Sigmoid colon (tissue), 7 donors: ENCODE data around the gene DYNLT3. TPM values are rescaled to one million over a fixed set of nuclear protein-coding genes. Genes with fewer than 3 reads are reported as not detected.

Experiments
- DNase-seq: peaks from one replicate; pipeline ENCODE4 v3.0.0-alpha.2; 2019
- H3K27ac ChIP-seq, 4 donors: fragments of 200-600 bp; sonication (generic); one replicate each; pipeline ENCODE4 v1.5.1; 2016 to 2019; ENCODE audit warnings: mild to moderate bottlenecking in 1 of 4
- H3K27me3 ChIP-seq, 3 donors: fragments of 200-600 bp; sonication (generic); one replicate each; pipeline ENCODE4 v1.5.1; 2019; ENCODE audit warnings: mild to moderate bottlenecking in 1 of 3
- H3K36me3 ChIP-seq, 4 donors: fragments of 200-600 bp; sonication (generic); one replicate each; pipeline ENCODE4 v1.5.1; 2016 to 2019
- H3K4me1 ChIP-seq, 4 donors: fragments of 200-600 bp; sonication (generic); one replicate each; pipeline ENCODE4 v1.5.1; 2017 to 2019
- H3K4me3 ChIP-seq, 4 donors: fragments of 200-600 bp; sonication (generic); one replicate each; pipeline ENCODE4 v1.5.1; 2017 to 2019; ENCODE audit warnings: mild to moderate bottlenecking in 2 of 4, moderate library complexity in 1 of 4
- H3K9me3 ChIP-seq, 4 donors: fragments of 200-600 bp in 3 of 4; sonication (generic) in 3 of 4; one replicate each; pipeline versions ENCODE4 v1.5.1 to v1.6.1; 2013 to 2019
- EP300 ChIP-seq, 4 donors: sonication (generic); formaldehyde crosslinking; IDR thresholded peaks; one replicate each; pipeline ENCODE4 v1.6.1; 2017; ENCODE audit warnings: antibody characterized with exemption in 4 of 4
- POLR2A ChIP-seq, 2 donors: fragments of 450-650 bp; IDR thresholded peaks; one replicate each; pipeline ENCODE4 v1.6.1; 2016; ENCODE audit warnings: antibody characterized with exemption in 2 of 2, mild to moderate bottlenecking in 2 of 2, moderate library complexity in 2 of 2
- POLR2AphosphoS5 ChIP-seq, 4 donors: sonication (generic); formaldehyde crosslinking; IDR thresholded peaks; one replicate each; pipeline ENCODE4 v1.6.1; 2017; ENCODE audit warnings: antibody characterized with exemption in 4 of 4
- WGBS, 2 donors: extraction: QIAGEN DNeasy Blood & Tissue Kit; methylation state at CpG; one replicate each; pipeline ENCODE4 v1.1.7; 2013; 5-methylcytosine and 5-hydroxymethylcytosine counted together
- intact Hi-C: fragments of 100-400 bp; cut with DNase I; formaldehyde crosslinking; loops from one replicate; pipeline ENCODE4 v1.15.1; 2023
- polyA plus RNA-seq, 3 donors: library from polyadenylated mRNA; stranded (reverse); fragments of 200-250 nt; gene quantifications; one replicate each; pipeline ENCODE4 v1.2.3, GENCODE V29; 2013
- total RNA-seq, 4 donors: library from RNA; depleted of rRNA; stranded (reverse); fragments of >200 nt; gene quantifications; one replicate each; pipeline ENCODE4 v1.1.0, GENCODE V29; 2016
- TF ChIP-seq, protein P1 (sequence below), 4 experiments: fragments of 450-650 bp in 3 of 4; fragments of 200-600 bp in 1 of 4; IDR thresholded peaks; one replicate each; pipeline ENCODE4 v1.5.1; 2016 to 2019; ENCODE audit warnings: antibody characterized with exemption in 4 of 4, mild to moderate bottlenecking in 3 of 4, moderate library complexity in 2 of 4
- donor health status: healthy with polysubstance abuse.
- donor health status: Bipolar disorder and iron deficiency.
- donor health status: healthy.

The DYNLT3 gene
- total and polyA plus RNA-seq, 7 donors, result 16.5 to 55.3 (median 35.8) TPM

DNA sequence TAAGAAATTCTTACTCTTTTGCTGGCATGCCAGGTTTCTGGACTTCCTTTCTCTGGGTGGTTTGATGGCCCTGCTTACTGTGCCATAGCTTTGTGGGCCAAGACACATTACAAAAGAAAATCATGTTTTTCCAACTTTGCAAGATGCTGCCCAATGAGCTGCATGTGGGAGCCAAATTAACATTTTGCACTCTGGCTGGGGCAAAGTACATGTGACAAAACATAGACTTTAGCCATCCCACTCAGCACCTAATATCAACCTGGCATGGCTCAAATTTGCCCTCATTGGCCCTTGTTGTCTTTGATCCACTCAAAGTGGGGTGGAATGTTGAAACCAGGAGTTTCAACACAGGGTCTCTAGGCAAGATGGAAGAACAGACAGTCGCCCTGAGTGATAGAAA lies 40.0 kb upstream of the DYNLT3 start:
- TF ChIP-seq EP300 (IDR thresholded peaks at IDR 0.05) (no peak), POLR2A (IDR thresholded peaks at IDR 0.05) (no peak), POLR2AphosphoS5 (IDR thresholded peaks at IDR 0.05) (no peak)
- TF ChIP-seq, protein P1, sequence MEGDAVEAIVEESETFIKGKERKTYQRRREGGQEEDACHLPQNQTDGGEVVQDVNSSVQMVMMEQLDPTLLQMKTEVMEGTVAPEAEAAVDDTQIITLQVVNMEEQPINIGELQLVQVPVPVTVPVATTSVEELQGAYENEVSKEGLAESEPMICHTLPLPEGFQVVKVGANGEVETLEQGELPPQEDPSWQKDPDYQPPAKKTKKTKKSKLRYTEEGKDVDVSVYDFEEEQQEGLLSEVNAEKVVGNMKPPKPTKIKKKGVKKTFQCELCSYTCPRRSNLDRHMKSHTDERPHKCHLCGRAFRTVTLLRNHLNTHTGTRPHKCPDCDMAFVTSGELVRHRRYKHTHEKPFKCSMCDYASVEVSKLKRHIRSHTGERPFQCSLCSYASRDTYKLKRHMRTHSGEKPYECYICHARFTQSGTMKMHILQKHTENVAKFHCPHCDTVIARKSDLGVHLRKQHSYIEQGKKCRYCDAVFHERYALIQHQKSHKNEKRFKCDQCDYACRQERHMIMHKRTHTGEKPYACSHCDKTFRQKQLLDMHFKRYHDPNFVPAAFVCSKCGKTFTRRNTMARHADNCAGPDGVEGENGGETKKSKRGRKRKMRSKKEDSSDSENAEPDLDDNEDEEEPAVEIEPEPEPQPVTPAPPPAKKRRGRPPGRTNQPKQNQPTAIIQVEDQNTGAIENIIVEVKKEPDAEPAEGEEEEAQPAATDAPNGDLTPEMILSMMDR (IDR thresholded peaks at IDR 0.05), result no peak
- intact Hi-C loops, result no loop called here

DNA sequence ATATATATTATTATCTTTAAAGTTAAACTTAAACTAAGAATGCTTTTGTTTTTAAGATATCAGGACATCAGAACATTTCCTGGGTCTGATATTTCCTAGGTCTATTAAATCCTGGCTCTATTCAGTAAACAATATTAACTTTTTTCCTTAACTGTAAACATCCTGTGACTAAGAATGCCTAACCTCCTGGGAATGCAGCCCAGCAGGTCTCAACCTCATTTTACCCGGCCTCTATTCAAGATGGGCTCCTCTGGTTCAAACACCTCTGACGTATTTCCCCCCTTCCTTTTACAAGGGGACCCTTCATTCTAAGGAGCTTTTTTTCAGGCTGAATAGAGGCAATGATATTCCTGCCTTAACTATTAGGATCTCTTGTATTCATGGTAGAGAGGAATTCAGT lies 35.8 kb upstream of the DYNLT3 start:
- no peaks in the 10 kb centered on the region for H3K36me3 ChIP-seq
- TF ChIP-seq POLR2AphosphoS5 (IDR thresholded peaks at IDR 0.05) (no peak), EP300 (IDR thresholded peaks at IDR 0.05) (no peak), POLR2A (IDR thresholded peaks at IDR 0.05) (no peak)
- TF ChIP-seq, protein P1 (IDR thresholded peaks at IDR 0.05), result no peak
- intact Hi-C loops, result no loop called here
- H3K4me1 ChIP-seq, result no peaks in the 10 kb centered on the region
- H3K9me3 ChIP-seq, result no peaks in the 10 kb centered on the region
- 76 to 80% methylated on average over 2 of the region's 2 CpGs for WGBS, 2 donors
- no peaks in the 10 kb centered on the region for H3K27me3 ChIP-seq
- no peak overlapping the region for H3K4me3 ChIP-seq
- no peak for DNase-seq
- H3K27ac ChIP-seq, result no peak overlapping the region

More for the DNA sequence above, 40.0 kb upstream of the DYNLT3 start:
- H3K9me3 ChIP-seq, result no peaks in the 10 kb centered on the region
- WGBS, 2 donors, result 74 to 88% methylated on average over 1 of the region's 1 CpG
- no peak overlapping the region for H3K4me3 ChIP-seq
- H3K27me3 ChIP-seq, result no peaks in the 10 kb centered on the region
- H3K27ac ChIP-seq, result no peak overlapping the region
- no peak for DNase-seq
- H3K4me1 ChIP-seq, result no peaks in the 10 kb centered on the region
- H3K36me3 ChIP-seq, result no peaks in the 10 kb centered on the region

DNA sequence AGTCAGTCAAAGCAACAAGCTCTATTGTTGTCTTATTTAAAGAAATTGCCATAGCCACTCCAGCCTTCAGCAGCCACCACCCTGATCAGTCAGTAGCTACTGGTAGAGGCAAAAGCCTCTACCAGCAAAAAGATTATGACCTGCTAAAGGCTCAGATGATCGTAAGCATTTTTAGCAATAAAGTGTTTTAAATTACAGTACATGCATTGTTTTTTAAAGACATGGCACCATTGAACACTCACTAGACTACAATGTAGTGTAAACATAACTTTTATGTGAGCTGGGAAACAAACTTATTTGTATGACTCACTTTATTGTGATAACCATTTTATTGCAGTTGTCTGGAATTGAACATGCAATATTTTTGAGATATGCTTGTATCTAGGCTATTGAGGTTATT lies 32.3 kb upstream of the DYNLT3 start:
- H3K36me3 ChIP-seq, result no peaks in the 10 kb centered on the region
- no peaks in the 10 kb centered on the region for H3K9me3 ChIP-seq
- H3K4me1 ChIP-seq, result no peaks in the 10 kb centered on the region
- intact Hi-C loops, result no loop called here
- TF ChIP-seq EP300 (IDR thresholded peaks at IDR 0.05), result no peak
- no peak for TF ChIP-seq POLR2AphosphoS5 (IDR thresholded peaks at IDR 0.05)
- TF ChIP-seq POLR2A (IDR thresholded peaks at IDR 0.05), result no peak
- TF ChIP-seq, protein P1 (IDR thresholded peaks at IDR 0.05), result no peak
- DNase-seq, result no peak
- 16 to 83% methylated on average over 1 of the region's 1 CpG for WGBS, 2 donors
- no peak overlapping the region for H3K27ac ChIP-seq
- H3K4me3 ChIP-seq, result no peak overlapping the region
- H3K27me3 ChIP-seq, result no peaks in the 10 kb centered on the region

DNA sequence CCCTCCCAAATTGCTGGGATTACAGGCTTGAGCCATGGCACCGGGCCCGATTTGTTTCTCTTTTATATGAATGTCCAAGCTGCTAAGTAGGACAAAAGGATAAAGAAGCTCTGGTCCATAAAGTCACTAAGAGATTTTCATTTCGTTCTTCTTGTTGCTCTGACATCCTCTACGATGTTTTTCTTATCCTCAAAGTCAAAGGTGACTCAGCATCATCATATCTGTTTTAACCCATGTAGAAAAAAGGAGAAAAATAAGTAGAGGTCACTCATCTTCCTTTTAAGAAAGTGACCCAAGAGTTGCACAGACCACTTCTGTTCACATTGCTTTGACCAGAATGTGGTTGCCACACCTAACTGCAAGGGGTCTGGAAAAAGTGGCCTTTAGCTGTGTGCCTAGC lies 29.3 kb upstream of the DYNLT3 start:
- TF ChIP-seq, protein P1 (IDR thresholded peaks at IDR 0.05), result no peak
- TF ChIP-seq POLR2A (IDR thresholded peaks at IDR 0.05) (no peak), EP300 (IDR thresholded peaks at IDR 0.05) (no peak), POLR2AphosphoS5 (IDR thresholded peaks at IDR 0.05) (no peak)

DNA sequence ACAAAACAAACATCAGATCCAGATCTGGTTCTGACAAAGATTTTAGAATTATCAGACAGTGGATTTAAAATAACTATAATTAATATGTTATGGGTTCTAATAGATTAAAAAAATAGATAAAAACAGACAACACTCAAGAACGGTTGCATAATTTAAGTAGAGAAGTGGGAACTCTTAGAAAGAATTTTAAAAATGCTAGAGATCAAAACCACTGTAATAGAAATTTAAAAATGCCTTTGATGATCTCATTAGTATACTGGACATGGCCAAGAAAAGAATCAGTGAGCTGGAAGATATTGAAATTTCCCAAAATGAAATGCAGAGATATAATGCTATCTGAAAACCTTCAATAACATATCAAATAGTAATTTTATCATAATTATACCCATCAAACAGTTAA lies 28.3 kb upstream of the DYNLT3 start:
- Histone ChIP-seq H3K27me3 (no peaks in the 10 kb centered on the region), H3K9me3 (no peaks in the 10 kb centered on the region), H3K36me3 (no peaks in the 10 kb centered on the region), H3K27ac (no peak overlapping the region), H3K4me1 (no peaks in the 10 kb centered on the region), H3K4me3 (no peak overlapping the region)
- TF ChIP-seq, protein P1 (IDR thresholded peaks at IDR 0.05), result no peak
- TF ChIP-seq POLR2AphosphoS5 (IDR thresholded peaks at IDR 0.05), result no peak
- no peak for TF ChIP-seq POLR2A (IDR thresholded peaks at IDR 0.05)
- TF ChIP-seq EP300 (IDR thresholded peaks at IDR 0.05), result no peak
- DNase-seq, result no peak
- WGBS, 2 donors, result 78 to 89% methylated on average over 1 of the region's 1 CpG
- intact Hi-C loops, result no loop called here

More for the DNA sequence above, 29.3 kb upstream of the DYNLT3 start:
- 92 to 95% methylated on average over 4 of the region's 4 CpGs for WGBS, 2 donors
- no peak for DNase-seq
- H3K27ac ChIP-seq, result no peak overlapping the region
- intact Hi-C loops, result no loop called here
- no peaks in the 10 kb centered on the region for H3K9me3 ChIP-seq
- no peak overlapping the region for H3K4me3 ChIP-seq
- H3K36me3 ChIP-seq, result no peaks in the 10 kb centered on the region
- no peaks in the 10 kb centered on the region for H3K27me3 ChIP-seq
- H3K4me1 ChIP-seq, result no peaks in the 10 kb centered on the region
